Endothelial cell of umbilical vein (primary cell): ENCODE results near the gene ST6GAL1. TPM values are rescaled to one million over a fixed set of nuclear protein-coding genes. Genes with fewer than 3 reads are reported as not detected.

Experiments
- BruUV-seq: library from RNA; stranded (reverse); fragments of 400-500 nt; replicated peaks from 2 replicates; lab custom pipeline; 2021; lab: Mats Ljungman, UMichigan
- CTCF ChIA-PET: fragments of 300-600, 350-600 bp; sonication (Branson Sonifier 250); formaldehyde crosslinking; loops from one replicate; lab custom pipeline; 2021; ENCODE audit warnings: antibody characterized with exemption, inconsistent platforms; lab: Charles Lee
- POLR2A ChIA-PET: fragments of 300-600, 350-600 bp; sonication (Branson Sonifier 250); formaldehyde crosslinking; loops from one replicate; lab custom pipeline; 2021; ENCODE audit warnings: antibody characterized with exemption, inconsistent platforms; lab: Charles Lee
- DNase-seq: peaks from one replicate; pipeline ENCODE4 v3.0.0-alpha.2; 2011; ENCODE audit warnings: low read depth, low spot score
- FAIRE-seq: peaks from 2 replicates; lab custom pipeline; 2011; peaks lifted over from hg19 to GRCh38; lab: Jason Lieb, UNC
- H2AFZ ChIP-seq: 2 replicates; pipeline ENCODE4 v1.6.0; 2012; ENCODE audit warnings: low read depth, low read length, control low read depth, inconsistent platforms
- H3K27ac ChIP-seq: 2 replicates; pipeline ENCODE4 v1.5.1; 2011; ENCODE audit warnings: low read depth, mild to moderate bottlenecking, control low read depth, low read length, moderate library complexity; ENCODE audit not compliant: insufficient read depth
- H3K27me3 ChIP-seq, 2 experiments: 2 replicates each; pipeline versions ENCODE4 v1.6.0 to v1.6.1; 2011; ENCODE audit warnings: low read length in 2 of 2, mixed read lengths in 1 of 2; ENCODE audit not compliant: control insufficient read depth in 2 of 2, insufficient read depth in 2 of 2
- H3K36me3 ChIP-seq, 2 experiments: 2 replicates in 1 of 2; 3 replicates in 1 of 2; pipeline ENCODE4 v1.5.1; 2011; ENCODE audit warnings: low read length in 2 of 2, mild to moderate bottlenecking in 1 of 2, moderate library complexity in 1 of 2; ENCODE audit not compliant: control insufficient read depth in 2 of 2, insufficient read depth in 2 of 2; ENCODE audit errors: extremely low read depth in 1 of 2
- H3K4me1 ChIP-seq: 3 replicates; pipeline ENCODE4 v1.5.1; 2011; ENCODE audit warnings: mild to moderate bottlenecking, low read length; ENCODE audit not compliant: control insufficient read depth, insufficient read depth; ENCODE audit errors: extremely low read depth
- H3K4me2 ChIP-seq: 2 replicates; pipeline ENCODE4 v1.6.1; 2011; ENCODE audit warnings: low read length, control low read depth, mixed read lengths; ENCODE audit not compliant: insufficient read depth
- H3K4me3 ChIP-seq, 3 experiments: fragments of 200-600 bp in 1 of 3; sonication (generic), shearing (Covaris generic) in 1 of 3; replicated peaks in 1 of 3; 2 replicates each; pipeline ENCODE4 v1.5.1; 2011 to 2016; ENCODE audit warnings: control low read depth in 3 of 3, low read length in 3 of 3, mild to moderate bottlenecking in 2 of 3, inconsistent platforms in 1 of 3, low read depth in 1 of 3, moderate library complexity in 1 of 3; ENCODE audit not compliant: insufficient read depth in 1 of 3
- H3K79me2 ChIP-seq: 2 replicates; pipeline ENCODE4 v1.6.0; 2012; ENCODE audit warnings: low read length, inconsistent platforms; ENCODE audit not compliant: control insufficient read depth, insufficient read depth
- H3K9ac ChIP-seq: replicated peaks from 2 replicates; pipeline ENCODE3; 2011; ENCODE audit warnings: low read length, control low read depth; ENCODE audit not compliant: insufficient read depth; ENCODE audit errors: extremely low read depth
- H3K9me1 ChIP-seq: replicated peaks from 3 replicates; pipeline ENCODE4 v1.6.0; 2011; ENCODE audit warnings: mild to moderate bottlenecking, low read length; ENCODE audit not compliant: control insufficient read depth, insufficient read depth; ENCODE audit errors: extremely low read depth
- H3K9me3 ChIP-seq: replicated peaks from 2 replicates; pipeline ENCODE4 v1.5.1; 2012; ENCODE audit warnings: low read length, inconsistent platforms; ENCODE audit not compliant: control insufficient read depth, insufficient read depth
- H4K20me1 ChIP-seq: replicated peaks from 2 replicates; pipeline ENCODE3; 2011; ENCODE audit warnings: mild to moderate bottlenecking, low read length; ENCODE audit not compliant: control insufficient read depth, insufficient read depth; ENCODE audit errors: extremely low read depth
- CTCF ChIP-seq, 2 donors: IDR thresholded peaks; 1 replicate in 1 of 2; 2 replicates in 1 of 2; pipeline ENCODE4 v1.5.1; 2011; ENCODE audit warnings: low read length in 2 of 2, mild to moderate bottlenecking in 2 of 2, moderate library complexity in 2 of 2, control low read depth in 1 of 2, inconsistent platforms in 1 of 2, low read depth in 1 of 2; ENCODE audit not compliant: insufficient read depth in 1 of 2; ENCODE audit errors: extremely low read depth in 1 of 2
- EZH2 ChIP-seq: IDR thresholded peaks from 2 replicates; pipeline ENCODE4 v1.6.1; 2012; ENCODE audit warnings: borderline replicate concordance, low read depth, mild to moderate bottlenecking, moderate library complexity, low read length, inconsistent platforms; ENCODE audit not compliant: severe bottlenecking
- FOS ChIP-seq: IDR thresholded peaks from 2 replicates; pipeline ENCODE4 v1.6.1; 2011; ENCODE audit warnings: mild to moderate bottlenecking, low read length, moderate library complexity, borderline replicate concordance; ENCODE audit not compliant: insufficient read depth
- GATA2 ChIP-seq: IDR thresholded peaks from 2 replicates; pipeline ENCODE4 v1.7.0; 2011; ENCODE audit warnings: low read depth, mild to moderate bottlenecking, moderate library complexity, mixed read lengths, low read length; ENCODE audit not compliant: insufficient read length, insufficient read depth
- JUN ChIP-seq: IDR thresholded peaks from 2 replicates; pipeline ENCODE4 v1.6.1; 2011; ENCODE audit warnings: borderline replicate concordance, low read depth; ENCODE audit not compliant: insufficient read length, insufficient read depth
- MAX ChIP-seq: IDR thresholded peaks from 2 replicates; pipeline ENCODE4 v1.6.1; 2011; ENCODE audit not compliant: insufficient read depth, insufficient read length
- MYC ChIP-seq: IDR thresholded peaks from one replicate; pipeline ENCODE4 v1.6.1; 2011; ENCODE audit warnings: mild to moderate bottlenecking, low read depth, low read length
- POLR2A ChIP-seq: IDR thresholded peaks from 2 replicates; pipeline ENCODE4 v1.6.1; 2012; ENCODE audit warnings: low read depth, mild to moderate bottlenecking, control low read depth, low read length
- POLR2AphosphoS5 ChIP-seq: IDR thresholded peaks from 2 replicates; pipeline ENCODE4 v1.6.1; 2012; ENCODE audit warnings: low read depth, mild to moderate bottlenecking, control low read depth, low read length, moderate library complexity; ENCODE audit not compliant: insufficient read depth
- dilution Hi-C: fragments of 300-500 bp; cut with MboI; formaldehyde crosslinking; loops from one replicate; pipeline ENCODE4 v1.15.0; 2019; ENCODE audit warnings: low sequenced_read_pairs; ENCODE audit not compliant: extremely low pct_ligation_motif_present
- intact Hi-C: fragments of 100-400 bp; cut with micrococcal nuclease; formaldehyde crosslinking; loops from one replicate; pipeline ENCODE4 v1.10.0; 2022
- polyA plus RNA-seq, 4 experiments: library from polyadenylated mRNA; depleted of rRNA in 3 of 4; stranded (reverse) in 3 of 4; unstranded in 1 of 4; fragments of >200 nt; gene quantifications; 2 replicates each; pipeline versions ENCODE4 v1.2.1 to v1.2.3, GENCODE V29; 2011 to 2012; ENCODE audit warnings: missing spikeins in 1 of 4
- total RNA-seq: library from RNA; stranded (reverse); gene quantifications from 2 replicates; pipeline ENCODE4 v1.2.3, GENCODE V29; 2021

The ST6GAL1 gene
- total and polyA plus RNA-seq, 2 donors (not counting 3 experiments of a cell fraction or from before 2014, with no cell fraction given), result 63.9 to 101 TPM

- Histone ChIP-seq H3K9me3 (no peaks in the 10 kb centered on the region), H3K9ac (no peak overlapping the region), H3K79me2 (peaks cover 11% of the 10 kb centered on the region), H3K36me3 (peaks cover 4 to 27% of the 10 kb centered on the region in 2 experiments), H3K4me2 (no peak overlapping the region), H3K27me3 (no peaks in the 10 kb centered on the region), H3K27ac (no peak overlapping the region), H2AFZ (no peak overlapping the region), H3K4me1 (peaks cover 18% of the 10 kb centered on the region), H4K20me1 (no peaks in the 10 kb centered on the region), H3K4me3 (no peak overlapping the region), H3K9me1 (no peaks in the 10 kb centered on the region)
- DNase-seq, result no peak
- ChIA-PET POLR2A (no interaction called here), CTCF (interaction anchor here (1.0 to 1.9 kb wide), 2 partner anchors 100 kb away, joined by 3 to 11 read pairs; no protein-coding TSS in a partner anchor)
- dilution Hi-C loops (no loop called here), intact Hi-C loops (no loop called here)
- no TSS peak for BruUV-seq
- TF ChIP-seq MAX (no peak), POLR2A (no peak), FOS (no peak), CTCF (IDR thresholded peaks at IDR 0.05; ENCODE audit: extremely low read depth in 1 of 2, insufficient read depth in 1 of 2, low read depth in 1 of 2, low read length in 2 of 2) (no peak), GATA2 (no peak), MYC (no peak), EZH2 (no peak), POLR2AphosphoS5 (no peak), JUN (no peak)
- FAIRE-seq, result no peak
Measured at GRCh38 chr3:186949281-186949982, 19.1 kb downstream of the ST6GAL1 start.
